ENCODE measurements around the gene MACF1. TPM values are rescaled to one million over a fixed set of nuclear protein-coding genes. Genes with fewer than 3 reads are reported as not detected.
"Not testable (repeated sequence)": the region's sequence is repeated elsewhere in the genome, so short reads cannot be mapped to it uniquely, and the experiment has no call there.

MACF1 gene
- total RNA-seq, 4 donors from 2014 or later: 210 to 602 (median 573) TPM

GRCh38 chr1:39525366-39526165, 321.1 kb downstream of the MACF1 start:
- Histone ChIP-seq H3K9me3 (no peaks in the 10 kb centered on the region), H3K27me3 (no peaks in the 10 kb centered on the region), H3K4me1 (no peaks in the 10 kb centered on the region), H3K27ac (no peak overlapping the region), H3K36me3 (no peaks in the 10 kb centered on the region), H3K4me3 (no peak overlapping the region)
- no peak for DNase-seq
- no peak for TF ChIP-seq POLR2A (IDR thresholded peaks at IDR 0.05)
- no peak for TF ChIP-seq CTCF (IDR thresholded peaks at IDR 0.05)
- intact Hi-C loops (cut with DNase I; ENCODE audit: low total_unique reads): no loop called here

- no peak overlapping the region for H3K4me3 ChIP-seq
- no peak overlapping the region for H3K27ac ChIP-seq
- TF ChIP-seq POLR2A (IDR thresholded peaks at IDR 0.05) (no peak), CTCF (IDR thresholded peaks at IDR 0.05) (no peak)
- H3K4me1 ChIP-seq: no peaks in the 10 kb centered on the region
- intact Hi-C loops (cut with DNase I; ENCODE audit: low total_unique reads): no loop called here
- DNase-seq: no peak
- no peaks in the 10 kb centered on the region for H3K9me3 ChIP-seq
- H3K27me3 ChIP-seq: no peaks in the 10 kb centered on the region
- no peaks in the 10 kb centered on the region for H3K36me3 ChIP-seq
Measured at GRCh38 chr1:39526466-39527189, 322.1 kb downstream of the MACF1 start.

GRCh38 chr1:39527190-39527579, 322.7 kb downstream of the MACF1 start:
- H3K4me1 ChIP-seq; DNase-seq; H3K9me3 ChIP-seq; intact Hi-C loops (cut with DNase I; ENCODE audit: low total_unique reads); H3K27me3 ChIP-seq; H3K4me3 ChIP-seq; H3K36me3 ChIP-seq; H3K27ac ChIP-seq: not testable (repeated sequence)

- no peak for DNase-seq
- Histone ChIP-seq H3K4me1 (no peaks in the 10 kb centered on the region), H3K4me3 (no peak overlapping the region), H3K27me3 (no peaks in the 10 kb centered on the region), H3K36me3 (no peaks in the 10 kb centered on the region), H3K9me3 (no peaks in the 10 kb centered on the region), H3K27ac (no peak overlapping the region)
- intact Hi-C loops (cut with DNase I; ENCODE audit: low total_unique reads): no loop called here
- TF ChIP-seq POLR2A (IDR thresholded peaks at IDR 0.05) (no peak), CTCF (IDR thresholded peaks at IDR 0.05) (no peak)
Measured at GRCh38 chr1:39528082-39528481, 323.6 kb downstream of the MACF1 start.

- Histone ChIP-seq H3K27me3 (no peaks in the 10 kb centered on the region), H3K9me3 (no peaks in the 10 kb centered on the region), H3K4me1 (no peaks in the 10 kb centered on the region), H3K27ac (no peak overlapping the region), H3K4me3 (no peak overlapping the region), H3K36me3 (no peaks in the 10 kb centered on the region)
- DNase-seq: no peak
- TF ChIP-seq POLR2A (IDR thresholded peaks at IDR 0.05): no peak
- no peak for TF ChIP-seq CTCF (IDR thresholded peaks at IDR 0.05)
- intact Hi-C loops (cut with DNase I; ENCODE audit: low total_unique reads): no loop called here
Measured at GRCh38 chr1:39529901-39530535, 325.5 kb downstream of the MACF1 start.

All from uterus (tissue), 4 donors.